DOHH2 (cell line): ENCODE measurements around the gene CCDC112.

Experiments used
- EZH2phosphoT487 ChIP-seq: fragments of 200-600 bp; sonication (generic); IDR thresholded peaks from 2 replicates; pipeline ENCODE4 v1.6.1; 2017; ENCODE audit warnings: borderline replicate concordance, mild to moderate bottlenecking, antibody characterized with exemption, low read length, moderate library complexity, mixed read lengths
- TF ChIP-seq, protein P1 (sequence below): fragments of 200-600 bp; sonication (generic); IDR thresholded peaks from one replicate; pipeline ENCODE4 v1.5.1; 2014; ENCODE audit warnings: antibody characterized with exemption, mild to moderate bottlenecking, low read depth, low read length; ENCODE audit not compliant: poor library complexity, severe bottlenecking

DNA sequence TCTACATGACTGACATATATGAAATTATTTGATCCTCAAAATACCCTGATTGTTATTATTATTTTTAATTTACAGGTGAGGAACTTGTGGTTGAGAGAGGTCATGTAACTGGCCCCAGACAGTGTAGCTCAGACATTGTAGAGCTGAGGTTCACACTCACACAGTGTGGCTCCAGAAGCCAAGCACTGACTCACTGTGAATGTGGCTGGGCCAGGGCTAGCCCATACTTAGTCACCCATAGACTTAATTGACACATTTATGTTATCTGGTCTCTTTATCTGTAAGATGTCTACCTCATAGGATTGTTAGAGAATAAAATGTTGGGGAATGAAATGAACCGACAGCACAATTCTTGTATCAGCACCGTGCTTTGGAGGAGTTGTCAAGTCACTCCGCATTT is 24.9 kb upstream of the CCDC112 start:
- TF ChIP-seq, protein P1, sequence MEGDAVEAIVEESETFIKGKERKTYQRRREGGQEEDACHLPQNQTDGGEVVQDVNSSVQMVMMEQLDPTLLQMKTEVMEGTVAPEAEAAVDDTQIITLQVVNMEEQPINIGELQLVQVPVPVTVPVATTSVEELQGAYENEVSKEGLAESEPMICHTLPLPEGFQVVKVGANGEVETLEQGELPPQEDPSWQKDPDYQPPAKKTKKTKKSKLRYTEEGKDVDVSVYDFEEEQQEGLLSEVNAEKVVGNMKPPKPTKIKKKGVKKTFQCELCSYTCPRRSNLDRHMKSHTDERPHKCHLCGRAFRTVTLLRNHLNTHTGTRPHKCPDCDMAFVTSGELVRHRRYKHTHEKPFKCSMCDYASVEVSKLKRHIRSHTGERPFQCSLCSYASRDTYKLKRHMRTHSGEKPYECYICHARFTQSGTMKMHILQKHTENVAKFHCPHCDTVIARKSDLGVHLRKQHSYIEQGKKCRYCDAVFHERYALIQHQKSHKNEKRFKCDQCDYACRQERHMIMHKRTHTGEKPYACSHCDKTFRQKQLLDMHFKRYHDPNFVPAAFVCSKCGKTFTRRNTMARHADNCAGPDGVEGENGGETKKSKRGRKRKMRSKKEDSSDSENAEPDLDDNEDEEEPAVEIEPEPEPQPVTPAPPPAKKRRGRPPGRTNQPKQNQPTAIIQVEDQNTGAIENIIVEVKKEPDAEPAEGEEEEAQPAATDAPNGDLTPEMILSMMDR: no peak
- TF ChIP-seq EZH2phosphoT487: no peak
